ENCODE data around the gene KREMEN2. TPM values are rescaled to one million over a fixed set of nuclear protein-coding genes. Genes with fewer than 3 reads are reported as not detected.

The KREMEN2 gene
- total and polyA plus RNA-seq, 9 of the 15 experiments (the other 6 are each of a cell fraction or from before 2014, with no cell fraction given), result 0.04 to 7.7 (median 1.5) TPM; not detected in 1

- peak; percentile 11; the same call in 1 of the 2 replicates for TF ChIP-seq ZBTB33 (CRISPR knock-in tag; IDR thresholded peaks at IDR 0.05)
- TF ChIP-seq ZBED1 (IDR thresholded peaks at IDR 0.05), result peak; percentile 73; the same call in 1 of the 2 replicates
- no peak for TF ChIP-seq VEZF1 (CRISPR knock-in tag; IDR thresholded peaks at IDR 0.05)
- no peak for TF ChIP-seq ATF7 (IDR thresholded peaks at IDR 0.05)
- no peak for TF ChIP-seq FOXJ2 (tag; IDR thresholded peaks at IDR 0.05)
- no peak for TF ChIP-seq ZSCAN32 (CRISPR knock-in tag; IDR thresholded peaks at IDR 0.05)
- peak; percentile 45 for TF ChIP-seq POLR2B (IDR thresholded peaks at IDR 0.05; ENCODE audit: low read depth, partially characterized antibody)
- no peak for TF ChIP-seq HDGF (IDR thresholded peaks at IDR 0.05)
- peak; percentile 71 for TF ChIP-seq SUPT5H (IDR thresholded peaks at IDR 0.05)
- 0 out of 2 replicates have a peak, but pooled peaks have one; percentile 55 for TF ChIP-seq THRB (CRISPR knock-in tag; conservative IDR thresholded peaks at IDR 0.05)
- TF ChIP-seq MYNN (IDR thresholded peaks at IDR 0.05), result 0 out of 2 replicates have a peak, but pooled peaks have one; percentile 15
- TF ChIP-seq MYNN (CRISPR knock-in tag; IDR thresholded peaks at IDR 0.05), result no peak
- TF ChIP-seq ZNF184 (CRISPR knock-in tag; IDR thresholded peaks at IDR 0.05), result no peak
- no peak for TF ChIP-seq RBM15 (IDR thresholded peaks at IDR 0.05; ENCODE audit: insufficient read depth, low read length)
- TF ChIP-seq RBFOX2 (IDR thresholded peaks at IDR 0.05; ENCODE audit: low read depth, low read length), result peak; percentile 52
- TF ChIP-seq RCOR1 (IDR thresholded peaks at IDR 0.05; ENCODE audit: borderline replicate concordance in 1 of 2, low read depth in 2 of 2, low read length in 2 of 2), result no peak
- TF ChIP-seq AFF1 (IDR thresholded peaks at IDR 0.05; ENCODE audit: low read depth in 1 of 2, partially characterized antibody in 2 of 2), result no peak
- no peak for TF ChIP-seq TEAD2 (tag; IDR thresholded peaks at IDR 0.05)
- TF ChIP-seq POLR2G (IDR thresholded peaks at IDR 0.05; ENCODE audit: low read depth, low read length), result peak; percentile 71; the same call in 1 of the 2 replicates
These were observed 8.1 kb downstream of the KREMEN2 start (continued) for GRCh38 chr16:2971985-2972784.

Data from K562 (cell line).